Aorta (tissue), 5 donors: Measurements from ENCODE around the gene ELN. TPM values are rescaled to one million over a fixed set of nuclear protein-coding genes. Genes with fewer than 3 reads are reported as not detected.

Source experiments
- ATAC-seq: fragments of 200-7000 bp; cut with Tn5 transposase; one replicate; pipeline ENCODE4 v1.9.1; 2022; ENCODE audit warnings: moderate library complexity; ENCODE audit not compliant: low FRiP score
- DNase-seq, 2 donors: peaks; one replicate each; pipeline ENCODE4 v3.0.0-alpha.2; 2020
- H3K27ac ChIP-seq, 2 donors: one replicate each; pipeline ENCODE4 v1.5.1; 2013; ENCODE audit warnings: low read length in 2 of 2, mild to moderate bottlenecking in 2 of 2, moderate library complexity in 2 of 2, control low read depth in 1 of 2, inconsistent platforms in 1 of 2, low read depth in 1 of 2
- H3K27me3 ChIP-seq, 2 donors: one replicate each; pipeline ENCODE4 v1.6.1; 2013; ENCODE audit warnings: control low read depth in 1 of 2, low read length in 1 of 2, mild to moderate bottlenecking in 1 of 2, moderate library complexity in 1 of 2; ENCODE audit not compliant: insufficient read depth in 2 of 2, control insufficient read depth in 1 of 2
- H3K36me3 ChIP-seq, 2 donors: one replicate each; pipeline ENCODE4 v1.6.1; 2013; ENCODE audit warnings: control low read depth in 1 of 2, low read length in 1 of 2, mild to moderate bottlenecking in 1 of 2; ENCODE audit not compliant: insufficient read depth in 2 of 2, control insufficient read depth in 1 of 2
- H3K4me1 ChIP-seq, 2 donors: one replicate each; pipeline ENCODE4 v1.6.1; 2013; ENCODE audit warnings: low read length in 2 of 2, control low read depth in 1 of 2, mild to moderate bottlenecking in 1 of 2, moderate library complexity in 1 of 2; ENCODE audit not compliant: insufficient read depth in 2 of 2, control insufficient read depth in 1 of 2
- H3K4me3 ChIP-seq, 2 donors: one replicate each; pipeline ENCODE4 v1.5.1; 2013; ENCODE audit warnings: low read length in 2 of 2, control low read depth in 1 of 2, mild to moderate bottlenecking in 1 of 2
- H3K9me3 ChIP-seq: one replicate; pipeline ENCODE4 v1.6.1; 2013; ENCODE audit warnings: mild to moderate bottlenecking, low read length; ENCODE audit not compliant: control insufficient read depth
- WGBS, 2 donors: extraction: QIAGEN DNeasy Blood & Tissue Kit; methylation state at CpG; one replicate each; pipeline ENCODE4 v1.1.7; 2013; 5-methylcytosine and 5-hydroxymethylcytosine counted together
- intact Hi-C, 2 donors: fragments of 100-400 bp; cut with DNase I; formaldehyde crosslinking; loops; one replicate each; pipeline versions ENCODE4 v1.14.2 to v1.15.0; 2022
- polyA plus RNA-seq, 2 donors: library from polyadenylated mRNA; stranded (reverse); fragments of 200-250 nt; gene quantifications; one replicate each; pipeline ENCODE4 v1.2.3, GENCODE V29; 2013
- total RNA-seq, 2 donors: library from RNA; stranded (reverse); fragmentation: NEBNext Ultra II Directional; extraction: Animal tissue kit (Norgen Biotek cat#: 25700); gene quantifications; one replicate each; pipeline ENCODE4 v1.2.1, GENCODE V29; 2021
- donor health status: healthy with polysubstance abuse.
- donor health status: Bipolar disorder and iron deficiency.
- donor health status: DM: no; HTN: no; CAD: no.
- donor health status: DM: no; HTN: no; CAD: no.
- donor health status: DM: yes; HTN: yes; CAD: no.

Gene ELN
- total and polyA plus RNA-seq, 4 donors, result 262 to 1,097 (median 696) TPM

DNA sequence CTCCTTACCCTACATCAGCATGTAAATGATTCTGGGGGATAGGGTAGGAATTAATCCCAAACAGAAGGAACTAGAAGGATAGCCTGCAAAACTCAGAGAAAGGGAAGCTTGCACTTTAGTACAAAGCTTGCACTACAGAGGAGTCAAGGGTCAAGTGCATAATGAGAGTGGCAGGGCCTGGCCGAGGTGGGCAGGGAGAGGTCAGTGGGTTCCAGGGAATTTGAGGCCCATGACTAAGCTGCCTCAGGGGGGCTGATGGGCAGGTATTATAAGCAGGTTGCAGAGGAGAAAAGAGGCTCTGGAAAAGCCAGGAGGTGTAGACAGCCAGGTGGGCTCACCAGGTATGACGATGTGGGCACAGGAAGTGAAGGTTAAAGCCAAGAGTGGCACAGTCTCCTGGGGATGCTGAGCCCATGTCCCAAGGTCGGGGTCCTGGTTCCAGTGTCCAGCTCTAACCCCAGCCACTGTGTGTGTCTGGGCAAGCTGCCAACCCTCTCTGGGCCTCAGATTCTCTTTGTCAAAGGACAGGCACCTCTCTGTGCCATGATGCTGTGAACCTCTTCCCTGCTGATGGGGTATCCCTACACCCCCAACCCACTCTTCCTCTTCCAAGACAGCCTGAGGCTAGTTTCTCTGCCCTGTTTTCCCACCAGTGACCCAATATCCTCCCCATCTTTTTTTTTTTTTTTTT lies 32.0 kb upstream of the ELN start:
- Histone ChIP-seq H3K4me3 (no peak overlapping the region), H3K4me1 (no peaks in the 10 kb centered on the region), H3K27ac (peak overlapping the region; percentile 65 to 92), H3K9me3 (no peaks in the 10 kb centered on the region), H3K27me3 (no peaks in the 10 kb centered on the region), H3K36me3 (no peaks in the 10 kb centered on the region)
- no peak for ATAC-seq
- intact Hi-C loops, result no loop called here
- WGBS, 2 donors, result 28 to 35% methylated on average over 3 of the region's 3 CpGs
- DNase-seq, result peak in 1 of 2 donors; percentile 52

DNA sequence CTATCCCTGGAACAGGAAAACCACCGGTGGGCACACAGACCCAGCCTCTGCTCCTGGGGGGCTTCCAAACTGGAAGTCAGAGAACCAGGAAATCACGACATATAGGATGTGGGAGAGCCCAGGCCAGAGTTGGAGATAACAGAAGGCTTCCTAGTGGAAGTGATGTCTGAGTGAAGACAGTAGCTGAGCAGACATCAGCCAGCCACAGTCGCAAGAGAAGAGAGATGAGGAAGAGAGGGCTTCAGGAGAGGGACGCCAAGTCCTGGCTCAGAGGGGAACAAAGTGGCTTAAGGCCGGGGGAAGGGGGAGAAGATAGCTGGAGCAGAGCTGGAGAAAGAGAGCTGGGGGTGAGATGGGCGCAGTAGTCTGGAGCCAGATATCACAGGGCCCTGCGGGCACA lies 30.9 kb upstream of the ELN start:
- DNase-seq (no peak), ATAC-seq (no peak)
- H3K36me3 ChIP-seq, result no peaks in the 10 kb centered on the region
- no peaks in the 10 kb centered on the region for H3K9me3 ChIP-seq
- H3K4me3 ChIP-seq, result no peak overlapping the region
- no peaks in the 10 kb centered on the region for H3K27me3 ChIP-seq
- H3K4me1 ChIP-seq, result no peaks in the 10 kb centered on the region
- peak overlapping the region; percentile 43 to 48 for H3K27ac ChIP-seq
- WGBS, 2 donors, result 35 to 45% methylated on average over 7 of the region's 7 CpGs
- intact Hi-C loops, result no loop called here

DNA sequence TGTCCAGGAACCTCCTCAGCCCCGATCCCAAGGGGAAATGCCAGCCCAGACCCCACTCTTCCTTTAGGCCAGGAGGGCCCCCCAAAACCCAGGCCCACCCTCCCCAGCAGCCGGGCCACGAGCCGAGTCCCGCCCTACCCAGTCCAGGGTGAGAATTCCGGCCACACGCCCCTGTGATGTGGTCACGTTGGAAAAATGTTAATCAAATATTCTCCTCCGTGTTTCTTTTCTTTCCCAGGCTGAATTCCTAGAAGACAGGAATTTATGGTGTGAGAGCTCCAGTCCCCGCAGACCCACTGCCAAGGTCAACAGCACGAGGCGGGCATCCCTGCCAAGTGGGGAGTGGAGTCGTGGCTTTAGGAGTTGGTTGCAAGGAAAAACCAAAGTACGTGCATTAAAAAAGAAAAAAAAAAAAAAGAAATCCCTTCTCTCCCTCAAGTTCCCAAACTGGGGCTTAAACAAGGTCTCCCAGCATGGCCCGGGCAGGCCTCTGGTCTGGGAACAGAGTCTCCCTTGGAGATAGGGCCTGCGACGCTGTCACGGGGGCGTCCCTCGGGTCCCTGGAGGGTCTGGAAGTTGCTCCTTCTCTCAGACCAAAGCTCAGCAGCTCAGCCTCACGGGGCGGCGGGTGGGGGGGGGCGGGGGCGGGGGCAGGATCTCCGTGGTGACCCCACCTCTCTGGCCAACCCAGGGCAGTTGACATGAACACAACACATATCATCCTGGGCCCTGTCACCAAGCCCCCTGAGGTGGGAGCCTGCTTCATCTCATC lies 28.1 kb upstream of the ELN start:
- Histone ChIP-seq H3K4me3 (no peak overlapping the region), H3K9me3 (no peaks in the 10 kb centered on the region), H3K27me3 (no peaks in the 10 kb centered on the region), H3K36me3 (no peaks in the 10 kb centered on the region), H3K27ac (peak overlapping the region; percentile 68 to 98), H3K4me1 (peaks cover 0 to 4% of the 10 kb centered on the region in 2 donors)
- intact Hi-C loops, result no loop called here
- WGBS, 2 donors, result 0 to 4% methylated on average over 23 to 26 of the region's 26 CpGs
- DNase-seq, result peak; percentile 92 to 95
- ATAC-seq, result peak; percentile 89

DNA sequence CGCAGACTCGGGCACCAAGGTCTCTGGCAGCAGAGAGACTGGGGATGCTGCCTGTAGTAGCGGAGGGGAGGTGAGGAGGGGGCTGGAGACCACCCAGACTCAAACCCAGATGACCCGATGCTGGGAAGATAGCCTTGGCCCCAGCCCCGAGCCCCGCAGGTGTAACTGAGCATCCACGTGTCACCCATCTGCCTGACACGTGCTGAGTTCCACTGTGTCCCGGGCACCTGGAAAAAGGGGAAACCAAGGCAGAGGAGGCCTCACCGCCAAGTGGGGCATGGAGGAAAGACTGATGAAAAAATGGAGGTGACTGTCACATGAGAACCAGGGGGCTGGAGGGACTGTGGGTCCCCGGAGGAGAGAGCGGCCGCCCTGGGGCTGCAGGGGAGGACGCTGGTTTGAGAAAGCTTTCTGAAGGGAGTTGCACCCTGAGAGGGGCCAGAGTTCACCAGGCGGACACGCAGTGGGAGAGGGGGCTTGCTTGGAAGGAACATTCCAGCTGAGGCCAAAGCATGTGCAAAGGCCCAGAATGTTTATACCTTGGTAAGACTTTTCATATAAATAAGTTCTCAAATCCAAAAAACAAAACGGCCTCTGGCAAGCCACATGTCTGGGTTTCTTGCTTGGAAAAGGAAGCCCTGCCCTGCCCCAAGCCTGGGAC lies 27.4 kb upstream of the ELN start:
- WGBS, 2 donors, result 56 to 63% methylated on average over 17 of the region's 17 CpGs
- intact Hi-C loops, result no loop called here
- ATAC-seq (no peak), DNase-seq (no peak)
- Histone ChIP-seq H3K4me3 (no peak overlapping the region), H3K9me3 (no peaks in the 10 kb centered on the region), H3K36me3 (no peaks in the 10 kb centered on the region), H3K4me1 (peaks cover 0 to 4% of the 10 kb centered on the region in 2 donors), H3K27ac (peak overlapping the region; percentile 71 to 98), H3K27me3 (no peaks in the 10 kb centered on the region)

DNA sequence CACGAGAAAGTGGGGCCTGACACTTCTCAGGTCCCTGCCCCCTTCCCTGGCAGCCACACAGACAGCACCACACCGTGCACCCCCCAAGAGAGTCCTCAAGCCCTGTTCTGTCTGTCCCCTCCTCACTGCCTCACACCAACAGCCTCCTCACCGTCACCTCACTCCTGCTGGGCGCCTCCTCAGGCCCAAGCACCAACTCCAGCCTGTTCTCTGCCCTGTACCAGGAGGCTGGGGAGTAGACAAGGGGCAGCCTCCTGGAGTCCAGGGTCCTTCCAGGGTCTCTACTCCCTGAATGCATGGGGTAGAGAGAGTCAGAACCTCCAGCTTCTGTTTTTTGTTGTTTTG lies 26.9 kb upstream of the ELN start:
- 31 to 36% methylated on average over 4 of the region's 4 CpGs for WGBS, 2 donors
- Histone ChIP-seq H3K27ac (peak overlapping the region; percentile 71 to 98), H3K4me1 (peaks cover 0 to 4% of the 10 kb centered on the region in 2 donors), H3K9me3 (no peaks in the 10 kb centered on the region), H3K4me3 (no peak overlapping the region), H3K36me3 (no peaks in the 10 kb centered on the region), H3K27me3 (no peaks in the 10 kb centered on the region)
- ATAC-seq (no peak), DNase-seq (peak in 1 of 2 donors; percentile 49)
- intact Hi-C loops, result no loop called here

DNA sequence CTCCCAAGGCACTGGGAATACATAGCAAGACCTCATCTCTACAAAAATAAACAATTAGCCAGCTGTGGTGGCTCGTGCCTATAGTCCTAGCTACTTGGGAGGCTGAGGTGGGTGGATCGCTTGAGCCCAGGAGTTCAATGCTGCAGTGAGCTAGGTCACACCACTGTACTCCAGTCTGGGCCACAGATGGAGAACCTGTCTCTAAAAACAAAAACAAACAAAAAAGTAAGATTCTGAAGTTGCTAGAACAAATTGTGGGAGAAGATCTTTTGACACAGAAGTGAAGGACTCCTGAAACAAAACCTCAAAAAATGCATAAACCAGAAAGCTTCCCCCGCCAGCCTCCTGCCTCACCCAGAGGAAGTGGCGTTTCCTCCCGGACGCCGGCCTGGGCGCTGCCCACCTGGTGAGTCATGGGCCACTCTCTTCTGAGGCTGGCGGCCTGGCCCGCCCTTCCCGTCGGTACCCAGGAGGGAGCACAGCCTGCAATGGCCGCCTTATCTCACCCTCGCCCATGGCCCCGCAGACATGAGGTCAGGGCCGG lies 25.4 kb upstream of the ELN start:
- peak; percentile 92 to 93 for DNase-seq
- Histone ChIP-seq H3K4me3 (no peak overlapping the region), H3K36me3 (no peaks in the 10 kb centered on the region), H3K27ac (peak overlapping the region; percentile 68 to 88), H3K4me1 (peaks cover 0 to 4% of the 10 kb centered on the region in 2 donors), H3K9me3 (no peaks in the 10 kb centered on the region), H3K27me3 (no peaks in the 10 kb centered on the region)
- intact Hi-C loops, result no loop called here
- WGBS, 2 donors, result 7 to 8% methylated on average over 15 to 16 of the region's 16 CpGs
- ATAC-seq, result peak; percentile 64

DNA sequence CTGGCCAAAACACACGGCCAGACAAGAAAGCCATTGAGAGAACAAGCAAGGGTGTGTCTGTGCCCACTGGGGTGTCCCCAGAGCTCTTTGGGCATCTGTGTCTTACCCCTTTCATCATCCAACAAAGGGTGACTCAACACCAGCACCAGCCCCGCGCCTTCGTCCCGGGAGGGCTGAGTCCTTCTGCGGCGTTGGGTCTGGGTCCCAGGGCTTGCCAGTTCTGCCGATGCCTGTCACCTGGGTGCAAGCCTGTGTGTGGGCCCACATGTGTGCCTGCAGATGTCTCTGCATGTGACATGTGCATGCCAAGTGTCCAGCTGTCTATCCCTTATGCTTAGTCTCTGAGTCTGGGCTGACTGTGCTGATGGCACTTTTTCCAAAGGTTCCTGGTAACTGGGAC lies 24.4 kb upstream of the ELN start:
- intact Hi-C loops, result no loop called here
- 59 to 65% methylated on average over 8 of the region's 8 CpGs for WGBS, 2 donors
- Histone ChIP-seq H3K4me3 (no peak overlapping the region), H3K36me3 (no peaks in the 10 kb centered on the region), H3K9me3 (no peaks in the 10 kb centered on the region), H3K27ac (peak overlapping the region; percentile 10 to 88), H3K4me1 (peaks cover 0 to 4% of the 10 kb centered on the region in 2 donors), H3K27me3 (no peaks in the 10 kb centered on the region)
- DNase-seq (peak in 1 of 2 donors; percentile 48), ATAC-seq (no peak)

DNA sequence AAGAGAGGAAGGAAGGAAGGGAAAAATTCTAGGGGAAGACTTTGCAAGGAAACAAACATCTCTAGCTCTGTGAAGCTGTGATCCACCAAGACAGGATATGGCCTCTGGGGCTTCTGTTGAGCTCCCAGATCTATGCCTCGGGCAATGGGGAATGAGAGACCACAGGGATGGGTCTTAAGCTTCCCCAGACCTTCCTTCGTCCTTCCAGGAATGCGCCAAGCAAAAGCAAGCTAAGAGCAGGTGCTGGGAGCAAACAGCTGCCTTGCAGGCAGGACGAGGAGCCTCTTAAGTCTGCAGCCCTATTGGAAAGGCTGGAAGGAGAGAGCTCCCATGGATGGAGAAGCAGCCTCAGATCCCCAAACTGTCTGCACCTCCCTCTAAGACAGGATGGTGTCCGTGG lies 21.9 kb upstream of the ELN start:
- no peak for ATAC-seq

More for the DNA sequence above, 21.9 kb upstream of the ELN start:
- Histone ChIP-seq H3K36me3 (no peaks in the 10 kb centered on the region), H3K27me3 (no peaks in the 10 kb centered on the region), H3K4me1 (peaks cover 0 to 4% of the 10 kb centered on the region in 2 donors), H3K9me3 (no peaks in the 10 kb centered on the region), H3K4me3 (no peak overlapping the region), H3K27ac (peak overlapping the region in 1 of 2 donors; percentile 95)
- intact Hi-C loops, result no loop called here
- WGBS, 2 donors, result 46 to 49% methylated on average over 5 of the region's 5 CpGs
- DNase-seq, result no peak
